ENCODE data around the gene TGFBRAP1. TPM values are rescaled to one million over a fixed set of nuclear protein-coding genes. Genes with fewer than 3 reads are reported as not detected.

Gene TGFBRAP1
- total RNA-seq (2022; extraction: Qiagen RNA extraction; ENCODE audit: low read depth): 16.3 to 19.3 TPM (median 18.3 TPM) in 5 replicates

DNA sequence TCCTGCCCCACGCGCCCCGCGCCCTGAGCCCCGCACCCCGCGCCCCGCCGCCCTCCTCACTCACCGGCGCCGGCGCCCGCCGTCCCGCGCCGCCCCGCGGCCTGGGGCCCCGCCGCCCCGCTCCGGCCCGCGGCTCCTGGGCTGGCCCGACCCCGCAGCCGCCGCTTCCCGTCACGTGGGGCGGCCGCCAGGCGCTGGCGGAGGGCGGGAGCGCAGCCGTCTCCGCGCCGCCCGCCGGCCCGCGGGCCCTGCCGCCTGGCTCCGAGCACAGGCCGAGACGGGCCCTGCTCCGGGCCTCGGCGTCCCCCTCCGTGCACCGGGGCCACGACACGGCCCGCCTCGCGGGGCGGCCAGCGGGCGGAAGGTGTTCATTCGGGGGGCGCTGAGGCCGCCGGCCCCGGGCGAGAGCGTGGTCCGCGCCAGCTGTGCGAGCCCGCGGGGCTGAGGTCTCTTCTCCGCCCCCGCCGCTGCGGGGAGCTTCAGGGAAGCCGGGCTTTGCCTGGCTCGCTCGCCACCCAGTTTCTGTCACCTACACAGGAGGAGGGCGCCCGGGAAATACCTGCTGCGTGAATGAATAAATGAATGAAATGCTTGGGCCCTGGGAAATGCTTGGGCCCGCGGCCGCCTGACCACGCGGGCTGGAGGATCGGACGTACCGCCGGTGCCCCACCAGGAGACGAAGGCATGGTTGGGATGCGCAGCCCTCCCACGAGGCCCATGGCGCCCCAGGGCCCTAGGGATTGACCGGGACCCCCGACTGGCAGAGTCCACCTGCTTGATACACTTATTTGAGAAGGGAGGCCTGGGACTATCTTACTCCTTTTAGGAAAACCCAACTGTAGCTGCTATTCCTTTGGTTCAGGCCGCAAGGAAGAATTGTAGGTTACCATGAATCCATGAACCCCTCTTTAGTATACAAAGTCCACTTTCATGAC lies at the start of gene TGFBRAP1:
TSS of gene TGFBRAP1 (minus strand) at position 175 of the 935 bp plus-strand sequence. CDS start 21,434 bp downstream, outside the sequence.

GRCh38 chr2:105337122-105338019 lies 7.8 kb upstream of the TGFBRAP1 start, which contains the start of gene C2orf49:
Gene C2orf49 (plus strand): TSS chr2:105337540. CDS start chr2:105337588, 48 bp downstream.

DNA sequence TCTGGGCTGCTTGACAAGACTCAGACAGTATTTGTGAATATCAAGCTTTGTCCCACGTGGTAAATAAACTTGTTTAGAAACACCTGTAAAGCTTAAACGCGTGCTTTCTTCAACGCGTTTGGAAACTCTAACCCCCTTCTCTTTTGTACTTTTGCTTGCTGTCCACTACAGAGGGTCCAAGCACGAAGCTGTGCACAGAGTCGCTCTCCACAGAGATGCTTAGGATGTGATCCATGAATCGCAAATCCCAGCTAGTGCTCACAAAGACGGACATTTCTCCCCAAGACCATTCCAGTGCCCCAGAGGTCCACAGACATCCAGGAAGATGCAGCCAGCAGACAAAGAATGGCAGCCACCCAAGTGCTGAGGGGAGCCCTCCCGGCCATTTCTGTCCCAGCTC lies 88.1 kb downstream of the TGFBRAP1 start, which contains the start of gene GPR45:
TSS of gene GPR45 (plus strand) at position 301 of the 400 bp plus-strand sequence. CDS start 116 bp downstream, outside the sequence.

Other genes with a start within 250 kb of the TGFBRAP1 start
- not detected in 5 replicates for gene GPR45, start 88.0 kb downstream of the TGFBRAP1 start, total RNA-seq (2022; extraction: Qiagen RNA extraction; ENCODE audit: low read depth)
- 13.2 to 17.3 TPM (median 15.1 TPM) in 5 replicates for gene C2orf49, start 7.8 kb upstream of the TGFBRAP1 start, total RNA-seq (2022; extraction: Qiagen RNA extraction; ENCODE audit: low read depth)
- 70.6 to 81.8 TPM (median 79.9 TPM) in 5 replicates for gene FHL2, start 69.3 kb upstream of the TGFBRAP1 start, total RNA-seq (2022; extraction: Qiagen RNA extraction; ENCODE audit: low read depth)

All from A549 treated with DMSO at 1 μM for 4 hours (cell line).